NCI-H345 (cell line): Measurements from ENCODE around the gene MBTPS2.
"Not testable (repeated sequence)": the region's sequence is repeated elsewhere in the genome, so short reads cannot be mapped to it uniquely, and the experiment has no call there.

Experiments used
- DNase-seq: peaks from one replicate; lab custom pipeline; 2025; lab: John Stamatoyannopoulos, UW

MBTPS2 gene

DNA sequence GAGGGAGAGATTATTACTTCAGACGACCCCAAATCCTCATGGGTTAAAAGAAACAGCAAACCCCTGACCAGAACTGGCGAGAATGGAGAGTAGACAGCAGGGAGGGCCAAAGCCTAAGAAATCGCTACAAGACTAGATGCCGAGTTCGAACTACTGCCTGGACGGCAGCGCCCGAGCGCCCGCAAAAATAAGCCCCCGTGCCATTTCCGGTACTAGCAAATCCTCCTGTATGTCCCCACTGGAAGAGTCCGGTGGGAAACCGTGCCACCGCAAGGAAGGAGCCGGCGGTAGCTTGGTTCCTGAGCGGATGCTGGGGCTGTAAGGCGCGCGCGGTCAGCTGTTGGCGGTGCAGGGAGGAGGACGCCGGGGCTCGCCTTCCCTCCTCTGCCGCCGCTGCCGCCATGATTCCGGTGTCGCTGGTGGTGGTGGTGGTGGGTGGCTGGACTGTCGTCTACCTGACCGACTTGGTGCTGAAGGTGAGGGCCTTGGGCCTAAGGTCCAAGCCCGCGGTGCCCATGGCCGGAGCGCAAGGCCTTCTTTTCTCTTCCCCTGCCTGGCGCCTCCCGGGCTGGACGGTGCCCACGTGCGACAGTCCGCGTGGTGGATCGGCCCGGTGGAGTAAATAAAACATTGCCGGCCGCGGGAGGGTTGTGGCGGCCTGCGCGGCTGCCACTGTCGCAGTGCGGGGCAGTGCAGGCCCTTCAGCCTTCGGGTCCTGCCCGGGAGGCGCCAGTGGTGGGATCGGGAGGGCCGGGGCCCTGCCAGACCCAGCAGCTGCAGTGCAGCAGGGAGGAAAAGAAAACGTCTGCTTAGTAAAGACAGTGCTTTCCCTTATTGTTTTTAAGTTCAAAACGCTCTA, at the start of gene MBTPS2:
TSS of gene MBTPS2 (plus strand) at position 284 of the 859 bp plus-strand sequence. CDS start at position 402, 118 bp downstream.
- peak; percentile 90 for DNase-seq

DNA sequence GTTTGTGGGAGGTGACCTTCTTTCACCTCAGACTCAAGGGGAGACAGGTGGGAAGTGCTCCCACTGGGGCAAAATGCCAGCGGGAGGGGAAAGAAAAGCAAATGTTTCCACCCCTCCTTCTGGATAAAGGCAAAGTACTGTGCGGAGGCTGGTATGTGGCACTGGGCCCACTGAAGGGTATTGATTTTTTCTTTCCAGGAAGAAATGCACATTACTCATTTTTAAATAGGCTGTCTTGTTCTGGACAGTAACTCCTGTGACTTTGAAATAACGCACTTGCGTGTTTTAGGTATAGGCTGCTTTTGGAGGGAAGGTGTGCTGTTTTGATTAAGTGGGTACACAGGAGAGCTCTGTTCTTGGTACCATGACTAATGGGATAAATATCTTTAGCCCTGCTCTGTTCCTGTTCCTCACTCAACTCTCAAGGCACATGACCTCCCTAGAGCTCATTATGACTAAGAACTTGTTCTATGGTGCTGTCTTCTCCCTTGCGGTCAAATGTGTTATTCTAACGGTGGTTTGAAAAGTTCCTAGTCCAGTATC, 40.7 kb upstream of the MBTPS2 start:
- DNase-seq = peak; percentile 65

DNA sequence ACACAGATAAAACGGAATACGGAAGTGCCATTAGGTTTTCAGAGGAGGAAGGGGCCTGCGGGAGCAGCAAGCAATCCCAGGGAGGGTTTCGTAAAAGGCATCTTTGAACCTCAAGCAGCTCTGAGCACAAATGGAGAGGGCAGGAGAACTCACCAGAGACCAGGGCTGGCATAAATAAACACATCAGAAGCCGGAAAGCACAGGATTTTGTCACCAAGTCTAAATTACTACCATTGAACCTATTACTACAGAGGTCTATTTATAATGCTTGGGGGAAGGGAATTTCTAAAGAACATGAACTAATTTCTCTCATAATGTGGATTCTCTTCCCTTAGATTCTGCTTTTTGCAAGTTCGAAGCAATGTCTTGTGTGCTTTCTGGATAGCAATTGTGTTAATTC, 39.6 kb upstream of the MBTPS2 start:
- no peak for DNase-seq

DNA sequence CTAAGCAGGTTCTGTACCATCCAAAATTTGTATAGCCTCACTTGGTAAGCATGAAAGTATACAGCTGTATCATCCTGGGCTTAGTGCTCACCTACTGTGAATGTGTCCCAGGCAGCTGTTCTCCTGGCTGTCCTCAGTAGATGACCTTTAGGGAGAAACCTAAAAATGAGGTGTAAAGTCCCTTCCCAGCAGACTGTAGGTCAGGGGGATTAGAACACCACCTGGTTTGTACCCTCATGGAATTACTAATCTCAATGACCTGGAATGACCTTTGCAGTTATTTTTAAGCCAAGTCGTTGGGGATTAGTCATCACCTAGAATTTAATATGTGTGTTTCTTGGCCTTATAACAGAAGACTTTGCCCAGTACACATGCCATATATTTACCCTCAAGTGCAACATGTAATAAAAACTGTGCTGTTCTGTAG, 39.1 kb upstream of the MBTPS2 start:
- no peak for DNase-seq

DNA sequence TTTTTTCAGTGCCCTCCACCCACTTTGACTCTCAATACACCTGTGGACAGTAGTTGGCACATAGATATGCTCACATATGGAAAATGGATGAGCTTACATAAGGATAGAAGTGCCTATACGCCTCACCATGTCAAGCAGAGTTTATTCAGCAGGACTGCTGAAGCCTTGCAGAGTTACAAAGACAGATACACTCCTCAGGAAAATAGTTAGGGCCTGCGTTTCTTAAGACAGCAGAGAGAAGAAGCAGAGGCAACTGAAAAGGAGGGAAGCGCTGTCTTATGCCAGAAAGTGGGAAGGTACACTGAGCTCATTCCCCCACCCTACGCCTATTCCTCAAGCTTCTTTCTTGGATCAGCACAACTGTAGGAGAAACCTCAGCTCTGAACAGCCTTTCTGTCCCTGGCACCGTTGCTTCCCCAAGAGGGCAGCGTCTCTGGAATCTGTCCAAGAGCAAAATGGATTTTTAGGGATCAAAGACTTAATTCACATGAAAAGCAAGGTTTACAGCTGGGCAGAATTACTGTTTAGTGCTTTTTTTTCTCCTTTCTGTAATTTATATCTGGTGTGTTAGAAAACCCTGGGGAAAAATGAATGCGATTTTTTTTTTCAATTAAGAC, 37.3 kb upstream of the MBTPS2 start:
- DNase-seq = no peak

DNA sequence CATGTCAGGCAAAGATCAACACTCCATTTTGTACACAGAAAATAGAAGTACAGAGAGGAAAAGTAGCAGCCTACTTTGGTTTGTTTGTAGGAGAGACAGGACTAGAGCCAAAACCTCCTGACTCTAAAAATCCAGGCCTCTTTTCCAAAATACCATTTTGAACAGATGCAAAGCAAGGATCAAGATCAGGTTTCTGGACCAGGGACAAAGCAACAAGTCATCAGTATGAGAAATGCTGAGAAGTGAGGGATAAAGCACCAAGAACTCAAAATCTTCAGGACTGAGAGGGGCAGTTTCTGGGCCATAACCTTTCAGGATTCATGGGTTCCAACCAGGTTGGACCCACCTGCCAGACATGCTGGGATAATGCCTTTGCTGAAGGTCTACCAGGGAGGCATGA, 36.6 kb upstream of the MBTPS2 start:
- no peak for DNase-seq

DNA sequence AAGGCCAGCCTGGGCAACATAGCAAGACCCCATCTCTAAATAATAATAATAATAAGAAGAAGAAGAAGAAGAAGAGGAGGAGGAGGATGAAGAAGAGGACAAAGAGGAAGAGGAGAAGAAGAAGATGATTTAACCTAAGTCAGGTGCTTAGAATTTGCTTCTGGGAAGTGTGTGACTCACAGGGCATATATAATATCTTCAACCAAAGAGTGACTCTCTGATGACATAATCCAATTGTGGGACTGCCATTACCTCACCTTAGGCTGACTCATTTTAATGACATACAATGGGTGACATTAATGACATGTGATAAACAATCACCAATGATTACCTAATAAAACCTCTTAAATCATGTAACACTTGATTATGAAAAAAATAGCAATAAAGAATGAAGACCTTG, 32.7 kb upstream of the MBTPS2 start:
- no peak for DNase-seq

DNA sequence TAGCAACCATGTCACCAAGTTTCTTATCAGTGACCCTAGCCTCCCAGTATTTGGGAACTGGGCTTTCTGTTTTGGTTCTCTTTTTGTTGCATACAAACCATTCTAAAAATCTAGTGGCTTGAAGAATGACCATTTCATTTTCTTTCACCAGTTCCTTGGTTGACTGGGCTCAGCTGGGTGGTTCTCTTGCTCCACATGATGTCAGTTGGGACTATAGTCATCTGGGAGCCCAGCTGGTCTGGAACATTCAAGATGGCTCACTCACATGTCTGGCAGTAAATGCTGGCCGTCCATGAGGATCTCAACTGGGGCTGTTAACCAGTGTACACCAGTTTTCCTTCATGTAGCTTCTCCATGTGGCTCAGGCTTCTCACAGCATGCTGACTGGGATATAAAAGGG, 27.6 kb upstream of the MBTPS2 start:
- DNase-seq = no peak

DNA sequence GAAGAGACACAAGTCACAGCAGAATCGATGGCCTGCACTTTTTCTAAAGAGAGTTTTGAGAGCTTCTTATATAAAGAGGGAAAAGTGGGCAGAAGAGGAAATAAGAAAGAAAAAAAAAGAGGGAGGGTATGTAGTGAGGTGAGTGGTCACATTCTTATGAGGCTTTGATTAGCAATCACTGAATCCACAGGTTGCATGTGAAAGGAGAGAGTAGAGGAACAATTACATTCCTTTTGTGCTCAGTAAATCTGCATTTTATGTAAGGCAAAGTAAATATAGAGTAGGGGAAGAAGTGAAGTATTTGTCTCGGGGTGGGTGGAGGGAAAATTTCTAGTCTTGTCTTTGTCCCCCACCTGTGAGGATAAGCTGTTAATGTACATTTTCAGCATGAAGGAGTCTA, 26.8 kb upstream of the MBTPS2 start:
- DNase-seq = no peak

DNA sequence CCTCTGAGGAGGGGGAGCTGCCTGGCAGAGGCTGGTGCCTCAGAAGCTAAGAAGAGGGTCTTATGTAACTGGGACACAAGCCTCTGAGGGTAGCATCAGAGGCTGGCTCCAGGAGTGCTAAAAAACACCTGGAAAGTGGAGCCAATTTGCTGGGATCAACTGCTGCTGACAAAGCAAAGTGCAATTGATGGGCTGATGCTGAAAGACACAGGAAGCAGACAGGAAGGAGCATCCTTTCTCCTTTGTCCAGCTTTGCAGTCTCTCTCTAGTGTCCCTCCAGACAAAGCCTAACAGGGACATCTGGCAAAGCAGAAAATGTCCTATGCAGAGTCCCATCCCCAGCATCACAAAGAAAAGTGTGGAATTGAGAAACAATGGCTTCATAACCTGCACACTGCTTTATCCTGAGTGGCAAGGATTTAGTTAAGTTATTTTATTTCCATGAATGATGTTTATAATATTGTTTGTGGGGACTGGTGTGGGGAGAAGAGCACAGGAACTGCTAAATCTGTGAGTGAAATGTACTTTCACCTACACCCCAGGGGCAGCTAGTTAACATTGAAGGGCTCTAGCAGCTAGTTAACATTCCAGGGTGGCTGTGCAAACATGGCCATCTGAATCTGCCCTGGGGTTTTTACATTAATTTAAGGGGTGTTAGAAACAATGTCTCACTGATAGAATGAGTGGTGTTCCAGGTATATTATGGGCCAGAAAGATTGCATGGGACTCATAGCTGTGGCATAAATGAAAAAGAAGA, 25.6 kb upstream of the MBTPS2 start:
- no peak for DNase-seq

DNA sequence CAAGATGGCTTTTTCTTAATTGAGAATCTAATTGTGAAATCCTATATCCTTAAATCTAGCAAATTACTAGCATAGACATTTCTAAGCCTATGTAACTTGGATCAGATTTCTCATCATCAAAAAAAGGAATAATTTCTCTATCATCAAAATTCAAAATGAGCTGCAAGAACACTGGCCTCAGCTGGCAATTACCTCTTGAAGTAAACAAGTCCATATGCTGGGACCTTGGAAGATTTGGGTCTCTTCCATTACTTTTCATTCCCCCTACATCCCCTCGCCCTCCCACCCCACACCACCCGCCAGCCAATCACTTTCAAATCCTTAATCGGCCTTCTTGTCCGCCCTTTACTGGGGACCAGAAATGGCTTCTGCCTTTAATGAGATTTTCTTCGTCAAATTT, 23.3 kb upstream of the MBTPS2 start:
- DNase-seq = no peak

DNA sequence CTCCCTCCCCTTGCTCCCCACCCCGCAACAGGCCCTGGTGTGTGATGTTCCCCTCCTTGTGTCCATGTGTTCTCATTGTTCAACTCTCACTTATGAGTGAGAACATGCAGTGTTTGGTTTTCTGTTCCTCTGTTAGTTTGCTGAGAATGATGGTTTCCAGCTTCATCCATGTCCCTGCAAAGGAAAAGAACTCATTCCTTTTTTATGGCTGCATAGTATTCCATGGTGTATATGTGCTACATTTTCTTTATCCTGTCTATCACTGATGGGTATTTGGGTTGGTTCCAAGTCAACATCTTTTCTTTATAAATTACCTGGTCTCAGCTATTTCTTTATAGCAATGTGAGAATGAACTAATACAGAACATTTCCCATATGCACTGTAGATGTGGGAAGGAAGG, 19.2 kb upstream of the MBTPS2 start:
- DNase-seq = not testable (repeated sequence)

DNA sequence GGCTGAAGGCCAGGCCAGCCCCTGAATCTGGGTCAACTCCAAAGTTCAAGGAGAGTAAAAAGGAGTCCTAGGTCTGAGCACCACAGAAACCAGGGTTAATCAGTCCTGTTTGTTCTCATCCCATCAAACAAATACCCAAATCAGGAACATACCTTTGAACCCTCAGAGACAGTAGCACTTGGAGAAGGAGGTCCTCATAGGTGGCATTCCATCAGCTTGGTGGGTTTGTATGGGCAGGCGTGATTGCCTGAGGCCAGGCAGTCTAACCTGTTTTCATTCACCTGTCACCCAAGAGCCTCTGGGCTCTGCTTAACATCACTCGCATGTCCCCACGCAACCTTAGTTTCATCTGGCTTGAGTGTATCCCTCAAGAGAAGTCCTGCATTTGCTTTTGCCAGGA, 17.5 kb upstream of the MBTPS2 start:
- no peak for DNase-seq

DNA sequence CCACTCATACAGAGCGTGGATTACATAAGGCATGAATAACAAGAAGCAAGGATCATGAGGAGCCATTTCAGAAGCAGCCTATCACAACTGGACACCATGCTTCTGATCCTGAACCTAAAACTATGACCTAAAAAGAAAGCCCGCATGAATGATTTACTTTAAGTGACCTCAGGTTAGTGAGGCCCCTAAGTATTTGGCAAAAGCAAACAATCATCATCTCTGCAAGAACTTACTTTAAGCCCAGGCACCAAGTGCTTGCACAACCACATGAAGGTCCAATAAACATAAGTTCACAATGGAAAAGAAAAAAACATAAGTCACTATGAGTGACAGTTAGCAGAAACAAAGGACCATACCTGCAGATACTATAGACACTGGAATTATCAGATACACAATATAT, 7.9 kb upstream of the MBTPS2 start:
- no peak for DNase-seq

DNA sequence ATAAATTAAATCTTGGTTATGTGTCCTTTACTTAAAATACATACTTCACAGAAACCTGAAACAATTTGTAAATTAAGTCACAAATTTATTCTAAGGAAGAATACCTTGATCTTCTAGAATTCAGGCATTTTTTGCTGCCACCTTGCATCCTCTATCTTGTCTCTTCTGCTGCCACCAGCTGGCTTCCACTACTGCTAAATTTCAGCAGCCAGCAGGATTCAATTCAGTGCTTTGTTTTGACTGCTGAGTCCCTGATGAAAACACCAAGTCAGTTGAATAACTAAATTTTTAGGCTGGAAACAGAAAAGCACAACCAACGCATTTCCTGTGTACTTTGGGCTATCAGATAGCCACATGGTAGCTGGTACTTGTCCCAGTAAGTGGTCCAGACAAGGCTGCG, 2.4 kb upstream of the MBTPS2 start:
- DNase-seq = no peak

DNA sequence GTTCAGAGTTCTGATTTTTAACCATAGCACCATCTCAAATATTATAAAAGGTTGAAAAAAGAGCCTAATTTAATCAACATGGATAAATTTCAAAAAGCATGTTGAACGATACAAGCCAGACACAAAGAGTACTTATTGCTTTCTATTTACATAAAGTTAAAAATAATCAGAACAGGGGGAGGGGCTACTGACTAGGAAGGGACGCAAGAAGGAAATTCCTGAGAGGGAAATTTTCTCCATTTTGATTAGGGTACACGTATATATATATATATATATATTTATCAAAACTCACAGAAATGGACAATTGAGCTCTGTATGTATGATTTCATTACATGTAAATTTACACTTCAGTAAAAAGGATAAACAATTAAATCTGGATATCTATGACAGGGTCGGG, 482 bp upstream of the MBTPS2 start:
- peak; percentile 40 for DNase-seq

DNA sequence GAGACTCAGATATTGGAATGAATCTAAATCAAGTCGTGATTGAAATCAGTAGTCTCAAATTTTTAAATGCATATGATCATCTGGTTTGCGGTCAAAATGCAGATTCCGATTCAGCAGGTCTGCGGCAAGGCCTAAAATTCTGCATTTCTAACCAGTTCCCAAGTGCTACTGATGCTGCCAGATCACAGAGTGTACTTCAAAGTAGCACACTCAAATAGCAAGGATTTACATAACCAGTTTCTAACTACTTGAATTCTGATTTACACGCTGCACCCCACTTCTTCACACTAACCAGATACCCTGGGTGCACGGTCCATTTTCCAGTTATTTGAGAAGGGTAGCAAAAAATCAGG, 752 bp downstream of the MBTPS2 start:
- DNase-seq = peak; percentile 2

DNA sequence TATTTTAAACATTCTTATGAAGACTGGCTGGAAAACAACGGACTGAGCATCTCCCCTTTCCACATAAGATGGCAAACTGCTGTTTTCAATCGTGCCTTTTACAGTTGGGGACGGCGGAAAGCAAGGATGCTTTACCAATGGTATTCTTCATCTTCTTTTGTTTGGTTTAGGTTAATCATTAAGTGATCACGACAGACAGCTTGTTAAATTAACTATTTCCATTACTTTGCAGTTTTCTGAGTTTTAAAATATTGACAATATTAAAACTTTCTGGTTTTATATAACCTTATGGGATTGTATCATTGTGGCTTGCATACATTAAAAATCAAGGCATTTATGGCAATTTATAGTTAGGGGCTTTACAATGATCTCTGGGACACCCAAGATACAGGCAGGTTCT, 3.8 kb downstream of the MBTPS2 start:
- DNase-seq = no peak

DNA sequence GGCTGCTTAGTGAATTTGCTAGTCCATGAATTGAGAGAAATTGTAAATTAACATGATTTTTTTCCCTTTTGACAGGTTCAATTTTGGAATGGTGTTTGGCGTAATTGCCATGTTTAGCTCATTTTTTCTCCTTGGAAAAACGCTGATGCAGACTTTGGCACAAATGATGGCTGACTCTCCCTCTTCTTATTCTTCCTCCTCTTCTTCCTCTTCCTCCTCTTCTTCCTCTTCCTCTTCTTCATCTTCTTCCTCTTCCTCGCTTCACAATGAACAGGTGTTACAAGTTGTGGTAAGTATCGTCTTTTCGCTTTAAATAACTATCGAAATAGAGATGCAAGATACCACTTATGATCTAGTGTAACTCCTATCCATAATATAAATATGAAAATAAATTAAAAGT, 5.7 kb downstream of the MBTPS2 start:
- DNase-seq = no peak

DNA sequence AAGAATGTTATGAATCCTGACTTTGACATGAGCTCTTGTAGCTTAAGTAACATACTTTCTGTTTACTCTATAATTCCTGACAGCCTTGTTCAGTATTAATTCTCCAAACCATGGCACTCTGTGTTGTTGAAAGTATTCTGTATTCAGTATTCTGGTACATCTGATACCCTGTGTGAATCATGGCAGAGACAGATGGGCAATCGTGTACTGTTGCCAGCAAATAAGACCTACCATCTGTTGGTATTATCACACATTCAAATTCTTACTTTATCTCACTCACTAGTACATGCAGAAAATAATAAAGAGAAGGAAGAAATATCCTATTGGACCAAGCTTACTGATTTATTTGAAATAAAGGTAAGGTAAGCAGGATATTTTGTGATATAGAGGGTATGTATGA, 7.9 kb downstream of the MBTPS2 start:
- DNase-seq = no peak

DNA sequence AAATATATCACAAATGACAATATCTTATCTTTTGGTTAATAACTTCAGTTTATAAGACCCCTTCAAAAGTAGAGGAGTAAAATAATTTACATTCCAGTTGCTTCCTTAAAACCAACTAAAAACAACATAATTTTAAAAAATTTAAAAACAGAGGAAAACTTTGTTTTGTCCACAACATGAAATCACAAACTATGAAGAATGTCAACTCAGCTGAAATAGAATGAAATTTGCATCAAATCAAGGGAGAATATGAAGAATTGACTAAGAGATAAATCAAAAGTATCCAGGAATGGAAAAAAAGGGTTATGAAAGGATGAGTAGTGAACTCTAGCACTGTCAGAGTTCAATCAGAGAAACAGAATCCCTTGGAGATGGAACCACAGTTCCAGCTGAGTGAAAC, 14.2 kb downstream of the MBTPS2 start:
- no peak for DNase-seq

DNA sequence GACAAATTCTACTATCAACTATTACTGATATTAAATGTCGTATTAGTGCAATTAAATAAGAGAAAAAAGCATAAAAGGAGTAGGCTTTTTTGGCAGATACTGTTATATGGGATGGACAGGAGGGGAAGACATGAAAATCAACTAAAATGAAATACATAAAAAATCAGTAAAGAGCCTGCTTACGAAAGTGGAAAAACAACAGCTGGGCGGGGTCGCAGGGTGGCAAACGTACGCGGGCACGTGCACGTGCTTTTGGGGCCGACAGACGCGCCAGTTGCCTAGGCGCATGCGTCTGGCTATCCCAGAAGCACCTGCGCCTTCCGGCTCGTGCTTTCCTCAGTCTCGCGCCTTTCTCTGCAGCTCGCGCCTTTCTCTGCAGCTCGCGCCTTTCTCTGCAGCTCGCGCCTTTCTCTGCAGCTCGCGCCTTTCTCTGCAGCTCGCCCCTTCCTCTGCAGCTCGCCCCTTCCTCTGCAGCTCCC, 16.6 kb downstream of the MBTPS2 start, which contains the start of gene YY2:
TSS of gene YY2 (plus strand) at position 51 of the 479 bp plus-strand sequence. CDS start 498 bp downstream, outside the sequence.
- DNase-seq = no peak
